ENCODE results near the gene SLC31A1. TPM values are rescaled to one million over a fixed set of nuclear protein-coding genes. Genes with fewer than 3 reads are reported as not detected.

SLC31A1 gene
- total RNA-seq, 1 experiment from 2014 or later, result 64.9 TPM

GRCh38 chr9:113261917-113262671, 40.8 kb downstream of the SLC31A1 start:
- Histone ChIP-seq H3K9me3 (no peaks in the 10 kb centered on the region), H3K27me3 (replicated peaks; ENCODE audit: control insufficient read depth, insufficient read depth, low read length) (no peaks in the 10 kb centered on the region), H3K36me3 (ENCODE audit: control insufficient read depth, insufficient read depth, low read length) (peaks cover 1% of the 10 kb centered on the region; the same call in 1 of the 2 replicates), H3K4me1 (no peaks in the 10 kb centered on the region), H3K4me3 (ENCODE audit: low read depth, low read length) (no peak overlapping the region)
- CTCF ChIA-PET, result no interaction called here
- no peak for DNase-seq
- Mint-ChIP-seq H3K27ac (ENCODE audit: unreplicated experiment) (no peak overlapping the region), H3K9me3 (ENCODE audit: unreplicated experiment) (no peaks in the 10 kb centered on the region), H3K4me1 (ENCODE audit: low read depth, unreplicated experiment) (no peaks in the 10 kb centered on the region), H3K36me3 (ENCODE audit: insufficient read depth, unreplicated experiment) (peaks cover 33% of the 10 kb centered on the region), H3K4me3 (ENCODE audit: unreplicated experiment) (no peak overlapping the region), H3K27me3 (ENCODE audit: insufficient read depth, unreplicated experiment) (no peaks in the 10 kb centered on the region)
- no peak for TF ChIP-seq CTCF (IDR thresholded peaks at IDR 0.05; ENCODE audit: insufficient read depth in 1 of 2, low read depth in 1 of 2, low read length in 1 of 2, severe bottlenecking in 1 of 2, unreplicated experiment in 1 of 2)
- no TSS peak for BruUV-seq (replicated peaks)
- POLR2A ChIA-PET, result no interaction called here
- intact Hi-C loops (cut with micrococcal nuclease; ENCODE audit: unreplicated experiment), result no loop called here

- no peaks in the 10 kb centered on the region; the same call in 1 of the 2 replicates for H3K36me3 ChIP-seq (ENCODE audit: control insufficient read depth, insufficient read depth, low read length)
- CTCF ChIA-PET, result no interaction called here
- H3K4me3 ChIP-seq (ENCODE audit: low read depth, low read length), result no peak overlapping the region
- no peaks in the 10 kb centered on the region for H3K27me3 ChIP-seq (replicated peaks; ENCODE audit: control insufficient read depth, insufficient read depth, low read length)
- H3K4me1 ChIP-seq, result no peaks in the 10 kb centered on the region
- no peak for DNase-seq
- Mint-ChIP-seq H3K27ac (ENCODE audit: unreplicated experiment) (no peak overlapping the region), H3K36me3 (ENCODE audit: insufficient read depth, unreplicated experiment) (peaks cover 23% of the 10 kb centered on the region), H3K4me3 (ENCODE audit: unreplicated experiment) (no peak overlapping the region), H3K9me3 (ENCODE audit: unreplicated experiment) (no peaks in the 10 kb centered on the region), H3K27me3 (ENCODE audit: insufficient read depth, unreplicated experiment) (no peaks in the 10 kb centered on the region), H3K4me1 (ENCODE audit: low read depth, unreplicated experiment) (no peaks in the 10 kb centered on the region)
- POLR2A ChIA-PET, result no interaction called here
- intact Hi-C loops (cut with micrococcal nuclease; ENCODE audit: unreplicated experiment), result no loop called here
- no peak for TF ChIP-seq CTCF (IDR thresholded peaks at IDR 0.05; ENCODE audit: insufficient read depth in 1 of 2, low read depth in 1 of 2, low read length in 1 of 2, severe bottlenecking in 1 of 2, unreplicated experiment in 1 of 2)
- no TSS peak for BruUV-seq (replicated peaks)
- no peaks in the 10 kb centered on the region for H3K9me3 ChIP-seq
Observed at GRCh38 chr9:113266174-113266573, 44.8 kb downstream of the SLC31A1 start.

GRCh38 chr9:113267911-113268566, 46.7 kb downstream of the SLC31A1 start:
- H3K27me3 Mint-ChIP-seq (ENCODE audit: insufficient read depth, unreplicated experiment), result no peaks in the 10 kb centered on the region

More at GRCh38 chr9:113267911-113268566, 46.7 kb downstream of the SLC31A1 start:
- no TSS peak for BruUV-seq (replicated peaks)
- Mint-ChIP-seq H3K4me3 (ENCODE audit: unreplicated experiment) (no peak overlapping the region), H3K9me3 (ENCODE audit: unreplicated experiment) (no peaks in the 10 kb centered on the region), H3K4me1 (ENCODE audit: low read depth, unreplicated experiment) (no peaks in the 10 kb centered on the region), H3K27ac (ENCODE audit: unreplicated experiment) (no peak overlapping the region), H3K36me3 (ENCODE audit: insufficient read depth, unreplicated experiment) (peaks cover 31% of the 10 kb centered on the region)
- no peaks in the 10 kb centered on the region for H3K4me1 ChIP-seq
- no peaks in the 10 kb centered on the region for H3K27me3 ChIP-seq (replicated peaks; ENCODE audit: control insufficient read depth, insufficient read depth, low read length)
- intact Hi-C loops (cut with micrococcal nuclease; ENCODE audit: unreplicated experiment), result no loop called here
- POLR2A ChIA-PET, result no interaction called here
- no peaks in the 10 kb centered on the region for H3K9me3 ChIP-seq
- DNase-seq, result no peak
- CTCF ChIA-PET, result no interaction called here
- TF ChIP-seq CTCF (IDR thresholded peaks at IDR 0.05; ENCODE audit: insufficient read depth in 1 of 2, low read depth in 1 of 2, low read length in 1 of 2, severe bottlenecking in 1 of 2, unreplicated experiment in 1 of 2), result no peak
- H3K4me3 ChIP-seq (ENCODE audit: low read depth, low read length), result no peak overlapping the region
- H3K36me3 ChIP-seq (ENCODE audit: control insufficient read depth, insufficient read depth, low read length), result no peaks in the 10 kb centered on the region; the same call in 1 of the 2 replicates
